Ishikawa (cell line): ENCODE measurements around the gene MYLK.

Experiments
- CEBPB ChIP-seq: IDR thresholded peaks from 2 replicates; pipeline ENCODE4 v1.6.1; 2012
- CREB1 ChIP-seq: IDR thresholded peaks from 2 replicates; pipeline ENCODE4 v1.6.1; 2012; ENCODE audit warnings: low read depth
- EGR1 ChIP-seq: IDR thresholded peaks from 2 replicates; pipeline ENCODE4 v1.6.1; 2012
- EP300 ChIP-seq: IDR thresholded peaks from 2 replicates; pipeline ENCODE4 v1.6.1; 2012; ENCODE audit warnings: borderline replicate concordance
- FOXM1 ChIP-seq: IDR thresholded peaks from 2 replicates; pipeline ENCODE4 v1.6.1; 2012; ENCODE audit warnings: low read depth, borderline replicate concordance
- NFIC ChIP-seq: IDR thresholded peaks from 2 replicates; pipeline ENCODE4 v1.6.1; 2012
- RAD21 ChIP-seq: IDR thresholded peaks from 2 replicates; pipeline ENCODE4 v1.6.1; 2012; ENCODE audit warnings: low read depth
- TAF1 ChIP-seq: IDR thresholded peaks from 2 replicates; pipeline ENCODE4 v1.6.1; 2012; ENCODE audit warnings: low read depth, mild to moderate bottlenecking
- TCF12 ChIP-seq: IDR thresholded peaks from 2 replicates; pipeline ENCODE4 v1.6.1; 2012; ENCODE audit warnings: low read depth
- TEAD4 ChIP-seq: IDR thresholded peaks from 2 replicates; pipeline ENCODE4 v1.6.1; 2012
- YY1 ChIP-seq: IDR thresholded peaks from 2 replicates; pipeline ENCODE4 v1.6.1; 2012; ENCODE audit warnings: low read depth
- ZBTB7A ChIP-seq: IDR thresholded peaks from 2 replicates; pipeline ENCODE4 v1.6.1; 2012; ENCODE audit warnings: low read depth
- TF ChIP-seq, protein P1 (sequence below): IDR thresholded peaks from 2 replicates; pipeline ENCODE4 v1.6.1; 2012
- TF ChIP-seq, protein P2 (sequence below): IDR thresholded peaks from 2 replicates; pipeline ENCODE4 v1.6.1; 2012
- TF ChIP-seq, protein P3 (sequence below): IDR thresholded peaks from 2 replicates; pipeline ENCODE4 v1.6.1; 2012; ENCODE audit warnings: low read depth, mild to moderate bottlenecking

MYLK gene

DNA sequence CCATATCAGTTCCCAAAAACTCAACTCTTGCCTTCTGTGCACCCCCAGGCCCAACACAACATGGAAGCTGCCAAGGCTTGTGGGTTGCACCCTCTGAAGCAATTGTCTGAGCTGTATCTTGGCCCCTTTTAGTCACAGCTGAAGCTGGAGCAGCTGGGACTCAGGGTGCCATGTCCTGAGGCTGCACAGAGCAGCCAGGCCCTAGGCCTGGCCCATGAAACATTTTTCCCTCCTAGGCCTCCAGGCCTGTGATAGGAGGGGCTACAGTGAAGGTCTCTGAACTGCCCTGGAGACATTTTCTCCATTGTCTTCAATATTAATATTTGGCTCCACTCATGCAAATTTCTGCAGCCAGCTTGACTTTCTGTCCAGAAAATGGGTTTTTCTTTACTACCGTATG lies 8.1 kb upstream of the MYLK start:
- no peak for TF ChIP-seq RAD21
- no peak for TF ChIP-seq TEAD4
- TF ChIP-seq CREB1 = no peak
- no peak for TF ChIP-seq TAF1
- no peak for TF ChIP-seq TCF12
- TF ChIP-seq, protein P1, sequence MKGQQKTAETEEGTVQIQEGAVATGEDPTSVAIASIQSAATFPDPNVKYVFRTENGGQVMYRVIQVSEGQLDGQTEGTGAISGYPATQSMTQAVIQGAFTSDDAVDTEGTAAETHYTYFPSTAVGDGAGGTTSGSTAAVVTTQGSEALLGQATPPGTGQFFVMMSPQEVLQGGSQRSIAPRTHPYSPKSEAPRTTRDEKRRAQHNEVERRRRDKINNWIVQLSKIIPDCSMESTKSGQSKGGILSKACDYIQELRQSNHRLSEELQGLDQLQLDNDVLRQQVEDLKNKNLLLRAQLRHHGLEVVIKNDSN = no peak
- TF ChIP-seq EP300 = no peak
- TF ChIP-seq, protein P2, sequence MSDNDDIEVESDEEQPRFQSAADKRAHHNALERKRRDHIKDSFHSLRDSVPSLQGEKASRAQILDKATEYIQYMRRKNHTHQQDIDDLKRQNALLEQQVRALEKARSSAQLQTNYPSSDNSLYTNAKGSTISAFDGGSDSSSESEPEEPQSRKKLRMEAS = no peak
- TF ChIP-seq ZBTB7A = no peak

DNA sequence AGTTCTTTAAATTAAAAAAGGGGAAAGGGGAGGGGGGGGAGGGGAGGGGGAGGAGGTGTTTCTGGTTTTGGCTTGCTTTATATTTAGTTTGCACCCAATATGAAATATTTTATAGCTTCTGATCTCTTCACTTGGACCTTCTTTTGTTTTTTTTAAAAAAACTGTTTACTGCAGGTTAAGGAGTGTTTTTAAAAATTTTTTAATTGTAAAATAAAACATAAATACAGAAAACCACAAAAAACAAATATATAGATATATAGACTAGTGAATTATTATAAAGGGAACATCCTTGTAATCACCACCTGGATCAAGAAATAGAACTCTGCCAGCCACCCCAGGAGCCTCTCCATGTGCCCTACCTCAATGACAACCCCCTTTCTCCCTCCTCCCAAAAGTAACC lies 861 bp upstream of the MYLK start:
- no peak for TF ChIP-seq FOXM1
- no peak for TF ChIP-seq TCF12
- TF ChIP-seq, protein P3, sequence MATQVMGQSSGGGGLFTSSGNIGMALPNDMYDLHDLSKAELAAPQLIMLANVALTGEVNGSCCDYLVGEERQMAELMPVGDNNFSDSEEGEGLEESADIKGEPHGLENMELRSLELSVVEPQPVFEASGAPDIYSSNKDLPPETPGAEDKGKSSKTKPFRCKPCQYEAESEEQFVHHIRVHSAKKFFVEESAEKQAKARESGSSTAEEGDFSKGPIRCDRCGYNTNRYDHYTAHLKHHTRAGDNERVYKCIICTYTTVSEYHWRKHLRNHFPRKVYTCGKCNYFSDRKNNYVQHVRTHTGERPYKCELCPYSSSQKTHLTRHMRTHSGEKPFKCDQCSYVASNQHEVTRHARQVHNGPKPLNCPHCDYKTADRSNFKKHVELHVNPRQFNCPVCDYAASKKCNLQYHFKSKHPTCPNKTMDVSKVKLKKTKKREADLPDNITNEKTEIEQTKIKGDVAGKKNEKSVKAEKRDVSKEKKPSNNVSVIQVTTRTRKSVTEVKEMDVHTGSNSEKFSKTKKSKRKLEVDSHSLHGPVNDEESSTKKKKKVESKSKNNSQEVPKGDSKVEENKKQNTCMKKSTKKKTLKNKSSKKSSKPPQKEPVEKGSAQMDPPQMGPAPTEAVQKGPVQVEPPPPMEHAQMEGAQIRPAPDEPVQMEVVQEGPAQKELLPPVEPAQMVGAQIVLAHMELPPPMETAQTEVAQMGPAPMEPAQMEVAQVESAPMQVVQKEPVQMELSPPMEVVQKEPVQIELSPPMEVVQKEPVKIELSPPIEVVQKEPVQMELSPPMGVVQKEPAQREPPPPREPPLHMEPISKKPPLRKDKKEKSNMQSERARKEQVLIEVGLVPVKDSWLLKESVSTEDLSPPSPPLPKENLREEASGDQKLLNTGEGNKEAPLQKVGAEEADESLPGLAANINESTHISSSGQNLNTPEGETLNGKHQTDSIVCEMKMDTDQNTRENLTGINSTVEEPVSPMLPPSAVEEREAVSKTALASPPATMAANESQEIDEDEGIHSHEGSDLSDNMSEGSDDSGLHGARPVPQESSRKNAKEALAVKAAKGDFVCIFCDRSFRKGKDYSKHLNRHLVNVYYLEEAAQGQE = no peak
- TF ChIP-seq CREB1 = no peak
- no peak for TF ChIP-seq TAF1
- TF ChIP-seq, protein P1 = no peak
- TF ChIP-seq NFIC = no peak

DNA sequence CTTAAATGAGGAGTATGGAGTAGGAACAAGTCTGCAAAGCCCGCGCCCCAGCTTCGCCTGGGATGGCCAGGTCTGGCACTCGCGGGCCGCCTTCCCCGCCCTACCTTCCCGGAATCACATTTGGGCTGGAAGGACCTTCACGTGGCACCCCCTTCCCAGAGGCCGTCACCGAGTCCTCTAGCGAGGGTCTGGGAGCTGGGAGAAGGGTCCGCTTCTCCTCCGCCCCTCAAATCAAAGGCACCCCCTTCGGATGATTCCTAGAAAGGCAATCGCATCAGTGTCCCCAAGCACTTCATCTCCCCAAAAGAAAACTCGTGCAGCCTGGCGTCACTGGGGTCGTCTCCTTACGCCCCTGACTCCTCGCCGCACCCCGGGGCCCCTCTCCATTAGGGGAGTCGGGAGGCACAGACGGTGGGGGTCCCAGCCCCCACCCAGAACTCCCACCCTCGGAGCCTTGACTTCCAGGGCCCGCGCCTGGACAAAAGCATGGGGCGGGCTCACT lies 380 bp downstream of the MYLK start:
- TF ChIP-seq EGR1 = no peak
- TF ChIP-seq ZBTB7A = peak; percentile 21

DNA sequence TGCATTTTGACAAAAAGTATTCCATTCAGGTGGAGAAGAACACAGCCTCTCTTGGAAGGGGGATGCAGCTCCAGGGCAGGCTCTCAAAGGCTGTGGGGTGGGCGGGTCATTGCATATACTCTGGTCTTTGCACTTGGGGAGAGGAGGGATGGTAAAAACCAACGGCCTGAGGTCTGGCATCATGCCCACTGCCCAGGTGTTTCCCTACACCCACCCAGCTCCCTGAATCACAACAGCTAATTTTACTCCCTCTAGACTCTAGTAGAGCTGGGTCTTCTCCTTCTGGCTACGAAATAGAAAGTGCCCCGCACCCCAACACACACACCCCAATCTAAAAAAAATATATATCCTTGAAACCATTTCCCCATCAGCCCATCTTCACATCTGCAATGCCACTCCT lies 1.0 kb downstream of the MYLK start:
- TF ChIP-seq TCF12 = no peak
- TF ChIP-seq TEAD4 = no peak
- no peak for TF ChIP-seq ZBTB7A
- TF ChIP-seq, protein P2 = no peak
- TF ChIP-seq, protein P3 = no peak
- TF ChIP-seq FOXM1 = no peak
- no peak for TF ChIP-seq TAF1
- no peak for TF ChIP-seq EGR1
- TF ChIP-seq YY1 = no peak
- no peak for TF ChIP-seq NFIC
- TF ChIP-seq, protein P1 = no peak
- TF ChIP-seq EP300 = no peak
- TF ChIP-seq CREB1 = no peak
- no peak for TF ChIP-seq RAD21

DNA sequence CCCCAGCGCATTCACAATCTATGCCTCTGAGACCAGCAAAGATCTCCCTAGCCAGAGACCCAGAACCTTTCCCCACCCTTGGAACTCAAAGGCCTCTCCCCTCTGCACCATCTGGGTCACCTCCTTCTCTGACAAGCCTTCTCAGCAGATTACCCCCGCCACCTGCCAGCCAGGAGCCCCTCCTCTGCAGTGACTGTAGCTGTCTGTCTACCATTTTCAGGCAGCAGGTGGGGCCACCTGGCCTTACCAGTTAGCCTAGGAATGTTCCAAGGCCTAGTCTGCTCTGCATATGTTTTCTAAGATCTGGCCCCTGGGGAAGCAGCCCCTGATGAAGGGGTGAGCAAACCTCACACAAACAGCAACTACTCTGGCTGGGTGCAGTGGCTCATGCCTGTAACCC lies 2.4 kb downstream of the MYLK start:
- no peak for TF ChIP-seq TAF1
- no peak for TF ChIP-seq TCF12
- no peak for TF ChIP-seq CEBPB
- TF ChIP-seq, protein P2 = no peak
- no peak for TF ChIP-seq FOXM1
- no peak for TF ChIP-seq EP300
- TF ChIP-seq, protein P3 = no peak
- TF ChIP-seq, protein P1 = no peak
